Thyroid gland (tissue), 4 donors: ENCODE results near the gene GNAT2. TPM values are rescaled to one million over a fixed set of nuclear protein-coding genes. Genes with fewer than 3 reads are reported as not detected.

Experiments used
- DNase-seq, 2 donors: peaks; one replicate each; pipeline ENCODE4 v3.0.0-alpha.2; 2019
- H3K27ac ChIP-seq, 3 donors: fragments of 200-600 bp; sonication (generic); 1 replicate in 2 of 3; 2 replicates in 1 of 3; pipeline ENCODE4 v1.5.1; 2016 to 2019; ENCODE audit warnings: mild to moderate bottlenecking in 1 of 3, moderate library complexity in 1 of 3
- H3K27me3 ChIP-seq: fragments of 200-600 bp; sonication (generic); one replicate; pipeline ENCODE4 v1.5.1; 2019
- H3K36me3 ChIP-seq, 2 donors: fragments of 200-600 bp; sonication (generic); one replicate each; pipeline ENCODE4 v1.5.1; 2016 to 2019
- H3K4me1 ChIP-seq, 2 donors: fragments of 200-600 bp; sonication (generic); one replicate each; pipeline ENCODE4 v1.5.1; 2017 to 2019
- H3K4me3 ChIP-seq, 3 donors: fragments of 200-600 bp; sonication (generic); replicated peaks in 1 of 3; 1 replicate in 2 of 3; 2 replicates in 1 of 3; pipeline ENCODE4 v1.5.1; 2016; ENCODE audit warnings: mild to moderate bottlenecking in 1 of 3
- H3K9me3 ChIP-seq: fragments of 200-600 bp; sonication (generic); one replicate; pipeline ENCODE4 v1.5.1; 2017
- CTCF ChIP-seq, 6 experiments: fragments of 200-600 bp in 3 of 6; fragments of 450-650 bp in 3 of 6; sonication (generic) in 3 of 6; IDR thresholded peaks; one replicate each; pipeline ENCODE4 v1.5.1; 2016 to 2019; ENCODE audit warnings: antibody characterized with exemption in 6 of 6, mild to moderate bottlenecking in 2 of 6, inconsistent platforms in 1 of 6, moderate library complexity in 1 of 6
- POLR2A ChIP-seq, 2 donors: fragments of 450-650 bp; IDR thresholded peaks; one replicate each; pipeline ENCODE4 v1.6.1; 2017; ENCODE audit warnings: antibody characterized with exemption in 2 of 2, mild to moderate bottlenecking in 2 of 2, moderate library complexity in 1 of 2
- whole genome bisulfite sequencing, 2 donors: methylation state at CpG; one replicate each; pipeline ENCODE4 v1.1.5; 2017; 5-methylcytosine and 5-hydroxymethylcytosine counted together
- intact Hi-C: fragments of 100-400 bp; cut with DNase I; formaldehyde crosslinking; loops from one replicate; pipeline ENCODE4 v1.15.1; 2023
- total RNA-seq, 4 donors: library from RNA; depleted of rRNA; stranded (reverse); fragments of >200 nt; gene quantifications; one replicate each; pipeline ENCODE4 v1.2.3, GENCODE V29; 2016

The GNAT2 gene
- total RNA-seq, 4 donors from 2014 or later = not detected

DNA sequence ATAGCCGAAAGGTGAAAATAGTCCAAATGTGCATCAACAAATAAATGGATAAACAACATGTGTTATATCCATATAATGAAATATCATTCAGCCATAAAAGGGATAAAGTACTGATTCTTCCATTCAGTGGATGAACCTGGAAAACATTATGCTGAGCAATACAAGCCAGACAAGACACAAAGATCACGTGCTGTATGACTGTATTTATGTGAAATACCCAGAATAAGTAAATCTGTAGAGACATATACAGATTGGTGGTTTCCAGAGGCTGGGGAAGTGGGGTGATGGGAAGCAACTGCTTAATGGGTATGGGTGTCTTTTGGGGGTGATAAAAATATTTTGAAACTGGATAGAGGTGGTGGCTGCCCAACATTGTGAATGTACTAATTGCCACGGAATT lies 23.2 kb upstream of the GNAT2 start:
- Histone ChIP-seq H3K36me3 (no peaks in the 10 kb centered on the region), H3K9me3 (no peaks in the 10 kb centered on the region), H3K4me1 (peaks cover 0 to 9% of the 10 kb centered on the region in 2 donors), H3K4me3 (no peak overlapping the region), H3K27me3 (no peaks in the 10 kb centered on the region), H3K27ac (no peak overlapping the region)
- intact Hi-C loops = no loop called here
- no peak for DNase-seq
- 73 to 87% methylated on average over 3 of the region's 3 CpGs for WGBS, 2 donors
- TF ChIP-seq CTCF (IDR thresholded peaks at IDR 0.05) = no peak

- H3K36me3 ChIP-seq = no peaks in the 10 kb centered on the region
- no peak for TF ChIP-seq CTCF (IDR thresholded peaks at IDR 0.05)
- no peak for TF ChIP-seq POLR2A (IDR thresholded peaks at IDR 0.05)
- intact Hi-C loops = loop anchor here (2.0 kb wide), 1 partner anchor 131 kb away; no protein-coding TSS in a partner anchor
- no peak overlapping the region for H3K4me3 ChIP-seq
- no peaks in the 10 kb centered on the region for H3K9me3 ChIP-seq
- 81 to 91% methylated on average over 2 of the region's 2 CpGs for WGBS, 2 donors
- H3K27me3 ChIP-seq = no peaks in the 10 kb centered on the region
- DNase-seq = no peak
- H3K4me1 ChIP-seq = peaks cover 0 to 9% of the 10 kb centered on the region in 2 donors
- no peak overlapping the region for H3K27ac ChIP-seq
These were observed 22.4 kb upstream of the GNAT2 start for GRCh38 chr1:109641861-109642260.

DNA sequence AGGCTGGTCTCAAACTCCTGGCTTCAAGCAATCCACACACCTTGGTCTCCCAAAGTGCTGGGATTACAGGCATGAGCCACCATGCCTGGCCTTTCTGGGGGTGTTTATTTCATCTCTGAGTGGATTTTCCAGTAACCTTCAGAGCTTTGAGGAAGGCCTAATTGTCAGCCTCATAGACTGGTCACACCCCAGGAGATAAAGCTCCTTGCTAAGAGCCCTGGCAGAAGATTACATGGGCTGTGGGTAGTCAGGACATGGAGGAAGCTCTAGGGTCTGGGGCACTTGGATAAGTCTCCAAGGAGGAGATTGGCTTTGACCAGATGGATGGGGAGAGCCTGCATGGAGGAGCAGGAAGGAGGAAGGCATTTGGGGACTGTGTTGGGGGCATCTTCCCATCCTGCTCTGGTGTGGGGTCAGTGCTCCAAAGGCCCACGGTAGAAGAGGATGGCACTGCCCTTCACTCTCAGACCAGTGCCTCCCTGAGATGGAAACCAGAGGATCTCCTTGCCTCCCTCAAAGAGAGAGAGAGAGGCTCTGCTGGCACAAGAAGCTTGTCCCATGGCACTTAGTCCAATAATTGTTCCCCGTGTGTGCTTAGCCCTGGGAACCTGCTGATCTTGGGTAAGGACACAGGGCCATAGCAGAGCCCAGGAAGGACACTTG lies 21.8 kb upstream of the GNAT2 start:
- intact Hi-C loops = loop anchor here (2.0 kb wide), 1 partner anchor 132 kb away; no protein-coding TSS in a partner anchor

DNA sequence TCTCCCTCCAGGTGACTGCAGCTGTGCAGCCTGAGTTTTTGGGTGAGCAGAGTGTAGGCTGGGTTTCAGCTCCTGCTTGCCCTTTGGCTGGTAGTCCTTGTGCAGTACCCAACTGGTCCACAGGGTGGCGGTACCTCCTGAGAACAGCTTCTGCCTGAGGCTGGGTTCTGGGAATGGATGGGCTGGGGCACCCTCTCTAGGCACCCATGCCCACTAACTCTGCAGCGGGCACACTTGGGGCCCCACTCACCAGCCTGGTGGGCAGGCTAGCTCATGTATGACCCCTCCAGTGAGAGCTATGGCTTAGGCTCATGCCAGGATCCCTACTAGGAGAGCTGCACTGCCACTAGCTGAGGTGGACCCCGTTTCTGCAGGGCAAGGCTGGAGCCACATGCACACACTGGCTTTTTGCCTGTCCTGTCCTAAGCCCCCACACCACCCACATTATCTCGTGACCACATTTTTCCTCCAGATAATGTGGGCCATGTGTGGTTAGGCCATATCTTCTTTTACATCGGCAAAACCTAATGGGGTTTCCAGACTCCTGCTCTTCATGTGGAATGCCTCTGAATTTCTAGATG lies 21.0 kb upstream of the GNAT2 start:
- Histone ChIP-seq H3K4me3 (no peak overlapping the region), H3K36me3 (no peaks in the 10 kb centered on the region), H3K27ac (no peak overlapping the region), H3K4me1 (peaks cover 0 to 9% of the 10 kb centered on the region in 2 donors), H3K27me3 (no peaks in the 10 kb centered on the region), H3K9me3 (no peaks in the 10 kb centered on the region)
- peak; percentile 83 to 89 for DNase-seq
- TF ChIP-seq POLR2A (IDR thresholded peaks at IDR 0.05) = no peak
- peak; percentile 80 to 98 (median 85) for TF ChIP-seq CTCF (IDR thresholded peaks at IDR 0.05)
- intact Hi-C loops = loop anchor here (2.0 kb wide), 1 partner anchor 132 kb away; no protein-coding TSS in a partner anchor
- WGBS, 2 donors = 57 to 71% methylated on average over 3 to 4 of the region's 5 CpGs

More for the DNA sequence above, 21.8 kb upstream of the GNAT2 start:
- no peaks in the 10 kb centered on the region for H3K36me3 ChIP-seq
- no peak for TF ChIP-seq CTCF (IDR thresholded peaks at IDR 0.05)
- TF ChIP-seq POLR2A (IDR thresholded peaks at IDR 0.05) = no peak
- no peak overlapping the region for H3K4me3 ChIP-seq
- no peaks in the 10 kb centered on the region for H3K9me3 ChIP-seq
- no peak overlapping the region for H3K27ac ChIP-seq
- peaks cover 0 to 9% of the 10 kb centered on the region in 2 donors for H3K4me1 ChIP-seq
- 58 to 89% methylated on average over 2 of the region's 2 CpGs for WGBS, 2 donors
- H3K27me3 ChIP-seq = no peaks in the 10 kb centered on the region
- no peak for DNase-seq

GRCh38 chr1:109639841-109640184 lies 20.4 kb upstream of the GNAT2 start:
- Histone ChIP-seq H3K9me3 (no peaks in the 10 kb centered on the region), H3K4me1 (peaks cover 0 to 9% of the 10 kb centered on the region in 2 donors), H3K27me3 (no peaks in the 10 kb centered on the region), H3K4me3 (no peak overlapping the region), H3K27ac (no peak overlapping the region), H3K36me3 (no peaks in the 10 kb centered on the region)
- intact Hi-C loops = loop anchor here (2.0 to 10.0 kb wide), 2 partner anchors 133 to 565 kb away; partner anchors contain the start of gene TAF13
- 33 to 47% methylated on average over 3 to 6 of the region's 6 CpGs for WGBS, 2 donors
- no peak for TF ChIP-seq CTCF (IDR thresholded peaks at IDR 0.05)
- no peak for TF ChIP-seq POLR2A (IDR thresholded peaks at IDR 0.05)
- no peak for DNase-seq
